ENCODE measurements around the gene LMCD1. TPM values are rescaled to one million over a fixed set of nuclear protein-coding genes. Genes with fewer than 3 reads are reported as not detected.

LMCD1 gene
- total and polyA plus RNA-seq, 2 experiments from 2014 or later, result 22.9 to 27.7 TPM

- H3K4me1 ChIP-seq (ENCODE audit: low read depth), result peaks cover 16% of the 10 kb centered on the region
- H3K4me3 ChIP-seq, result no peak overlapping the region
- no peak overlapping the region for H3K27ac ChIP-seq
- no peak for TF ChIP-seq CTCF (IDR thresholded peaks at IDR 0.05; ENCODE audit: low read depth, low read length)
- H3K9me3 ChIP-seq (ENCODE audit: low read depth), result no peaks in the 10 kb centered on the region
- no peak for DNase-seq (ENCODE audit: low read depth in 1 of 2, low spot score in 1 of 2)
- H3K27me3 ChIP-seq, result no peaks in the 10 kb centered on the region
- H3K36me3 ChIP-seq, result no peaks in the 10 kb centered on the region
Measured at GRCh38 chr3:8596321-8597218, 94.9 kb downstream of the LMCD1 start.

GRCh38 chr3:8597219-8597853 is 95.7 kb downstream of the LMCD1 start:
- no peaks in the 10 kb centered on the region for H3K9me3 ChIP-seq (ENCODE audit: low read depth)
- DNase-seq (ENCODE audit: low read depth in 1 of 2, low spot score in 1 of 2), result peak in 1 of 2 donors; percentile 60
- no peaks in the 10 kb centered on the region for H3K27me3 ChIP-seq
- peaks cover 16% of the 10 kb centered on the region for H3K4me1 ChIP-seq (ENCODE audit: low read depth)
- no peak overlapping the region for H3K4me3 ChIP-seq
- no peaks in the 10 kb centered on the region for H3K36me3 ChIP-seq
- TF ChIP-seq CTCF (IDR thresholded peaks at IDR 0.05; ENCODE audit: low read depth, low read length), result no peak
- no peak overlapping the region for H3K27ac ChIP-seq

DNA sequence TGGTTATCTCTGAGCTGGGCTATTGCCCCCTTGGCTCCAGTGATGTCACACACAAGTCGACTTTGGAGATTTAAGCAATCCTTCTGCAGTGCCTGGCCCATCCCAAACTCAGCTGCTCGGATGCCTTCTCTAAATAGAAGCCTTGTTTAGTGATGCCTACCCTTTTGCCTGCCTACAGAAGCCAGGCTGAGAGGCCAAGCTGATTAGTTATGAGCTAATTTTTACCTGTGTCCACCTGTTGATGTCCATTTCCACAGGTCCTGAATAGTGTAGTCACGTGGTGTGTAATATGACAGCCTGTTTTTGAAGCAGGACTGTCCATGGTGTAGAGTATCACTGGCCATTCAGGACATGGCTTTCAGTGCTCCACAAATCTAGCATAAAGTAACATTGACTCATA is 97.5 kb downstream of the LMCD1 start:
- no peak overlapping the region for H3K4me3 ChIP-seq
- peaks cover 5% of the 10 kb centered on the region for H3K4me1 ChIP-seq (ENCODE audit: low read depth)
- no peaks in the 10 kb centered on the region for H3K9me3 ChIP-seq (ENCODE audit: low read depth)
- H3K36me3 ChIP-seq, result no peaks in the 10 kb centered on the region
- DNase-seq (ENCODE audit: low read depth in 1 of 2, low spot score in 1 of 2), result no peak
- no peaks in the 10 kb centered on the region for H3K27me3 ChIP-seq
- no peak overlapping the region for H3K27ac ChIP-seq
- TF ChIP-seq CTCF (IDR thresholded peaks at IDR 0.05; ENCODE audit: low read depth, low read length), result no peak

- H3K4me1 ChIP-seq (ENCODE audit: low read depth), result peaks cover 5% of the 10 kb centered on the region
- no peaks in the 10 kb centered on the region for H3K27me3 ChIP-seq
- TF ChIP-seq CTCF (IDR thresholded peaks at IDR 0.05; ENCODE audit: low read depth, low read length), result no peak
- no peak overlapping the region for H3K4me3 ChIP-seq
- H3K9me3 ChIP-seq (ENCODE audit: low read depth), result no peaks in the 10 kb centered on the region
- H3K36me3 ChIP-seq, result no peaks in the 10 kb centered on the region
- DNase-seq (ENCODE audit: low read depth in 1 of 2, low spot score in 1 of 2), result no peak
- H3K27ac ChIP-seq, result no peak overlapping the region
Measured at GRCh38 chr3:8600457-8600856, 98.8 kb downstream of the LMCD1 start.

DNA sequence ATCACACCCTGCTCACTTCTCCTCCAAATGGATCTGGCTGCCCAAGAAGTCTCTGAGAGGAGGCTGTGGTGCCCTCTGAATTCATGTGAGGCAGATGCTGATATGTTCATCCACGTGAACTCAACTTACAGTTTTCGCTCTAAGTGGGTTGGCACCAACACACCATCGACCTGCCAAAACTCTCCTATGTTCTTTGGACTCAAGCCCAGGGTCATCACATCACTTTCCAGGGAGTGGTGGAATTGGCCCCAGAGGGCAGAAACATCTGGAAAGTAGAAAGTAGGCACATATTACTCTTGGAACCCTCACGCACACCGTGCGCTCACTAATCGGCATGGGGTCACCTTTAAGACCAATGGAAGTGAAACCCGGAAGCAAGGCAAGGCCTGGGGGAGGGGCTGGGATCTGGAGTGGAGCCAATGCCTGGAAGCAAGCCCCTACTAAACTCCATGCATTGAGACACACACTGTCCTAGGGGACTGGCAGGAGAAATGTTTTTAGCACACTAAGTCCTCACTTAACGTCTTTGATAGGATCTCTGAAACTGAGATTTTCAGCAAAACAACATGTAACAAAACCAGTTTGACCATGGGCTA is 101.6 kb downstream of the LMCD1 start:
- no peak overlapping the region for H3K27ac ChIP-seq
- H3K36me3 ChIP-seq, result no peaks in the 10 kb centered on the region
- no peaks in the 10 kb centered on the region for H3K27me3 ChIP-seq
- H3K4me1 ChIP-seq (ENCODE audit: low read depth), result peaks cover 7% of the 10 kb centered on the region
- no peak for DNase-seq (ENCODE audit: low read depth in 1 of 2, low spot score in 1 of 2)
- no peak overlapping the region for H3K4me3 ChIP-seq
- H3K9me3 ChIP-seq (ENCODE audit: low read depth), result no peaks in the 10 kb centered on the region
- TF ChIP-seq CTCF (IDR thresholded peaks at IDR 0.05; ENCODE audit: low read depth, low read length), result no peak

All from cardiac muscle cell (in vitro differentiated cells and primary cell).